ENCODE data around the gene EIF2B5.

- TF ChIP-seq EP300 (IDR thresholded peaks at IDR 0.05; ENCODE audit: low read depth) (no peak), POLR2A (IDR thresholded peaks at IDR 0.05) (no peak), POLR2AphosphoS5 (IDR thresholded peaks at IDR 0.05) (no peak)
- TF ChIP-seq, protein P1, sequence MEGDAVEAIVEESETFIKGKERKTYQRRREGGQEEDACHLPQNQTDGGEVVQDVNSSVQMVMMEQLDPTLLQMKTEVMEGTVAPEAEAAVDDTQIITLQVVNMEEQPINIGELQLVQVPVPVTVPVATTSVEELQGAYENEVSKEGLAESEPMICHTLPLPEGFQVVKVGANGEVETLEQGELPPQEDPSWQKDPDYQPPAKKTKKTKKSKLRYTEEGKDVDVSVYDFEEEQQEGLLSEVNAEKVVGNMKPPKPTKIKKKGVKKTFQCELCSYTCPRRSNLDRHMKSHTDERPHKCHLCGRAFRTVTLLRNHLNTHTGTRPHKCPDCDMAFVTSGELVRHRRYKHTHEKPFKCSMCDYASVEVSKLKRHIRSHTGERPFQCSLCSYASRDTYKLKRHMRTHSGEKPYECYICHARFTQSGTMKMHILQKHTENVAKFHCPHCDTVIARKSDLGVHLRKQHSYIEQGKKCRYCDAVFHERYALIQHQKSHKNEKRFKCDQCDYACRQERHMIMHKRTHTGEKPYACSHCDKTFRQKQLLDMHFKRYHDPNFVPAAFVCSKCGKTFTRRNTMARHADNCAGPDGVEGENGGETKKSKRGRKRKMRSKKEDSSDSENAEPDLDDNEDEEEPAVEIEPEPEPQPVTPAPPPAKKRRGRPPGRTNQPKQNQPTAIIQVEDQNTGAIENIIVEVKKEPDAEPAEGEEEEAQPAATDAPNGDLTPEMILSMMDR (IDR thresholded peaks at IDR 0.05), result no peak
Observed at GRCh38 chr3:184175506-184175905, 40.3 kb downstream of the EIF2B5 start.

Data from transverse colon (tissue), 4 donors.